ENCODE results near the gene HAGH. TPM values are rescaled to one million over a fixed set of nuclear protein-coding genes. Genes with fewer than 3 reads are reported as not detected.

Gene HAGH
- total and polyA plus RNA-seq, 9 of the 15 experiments (the other 6 are each of a cell fraction or from before 2014, with no cell fraction given), result 0.46 to 35.1 (median 16.8) TPM

DNA sequence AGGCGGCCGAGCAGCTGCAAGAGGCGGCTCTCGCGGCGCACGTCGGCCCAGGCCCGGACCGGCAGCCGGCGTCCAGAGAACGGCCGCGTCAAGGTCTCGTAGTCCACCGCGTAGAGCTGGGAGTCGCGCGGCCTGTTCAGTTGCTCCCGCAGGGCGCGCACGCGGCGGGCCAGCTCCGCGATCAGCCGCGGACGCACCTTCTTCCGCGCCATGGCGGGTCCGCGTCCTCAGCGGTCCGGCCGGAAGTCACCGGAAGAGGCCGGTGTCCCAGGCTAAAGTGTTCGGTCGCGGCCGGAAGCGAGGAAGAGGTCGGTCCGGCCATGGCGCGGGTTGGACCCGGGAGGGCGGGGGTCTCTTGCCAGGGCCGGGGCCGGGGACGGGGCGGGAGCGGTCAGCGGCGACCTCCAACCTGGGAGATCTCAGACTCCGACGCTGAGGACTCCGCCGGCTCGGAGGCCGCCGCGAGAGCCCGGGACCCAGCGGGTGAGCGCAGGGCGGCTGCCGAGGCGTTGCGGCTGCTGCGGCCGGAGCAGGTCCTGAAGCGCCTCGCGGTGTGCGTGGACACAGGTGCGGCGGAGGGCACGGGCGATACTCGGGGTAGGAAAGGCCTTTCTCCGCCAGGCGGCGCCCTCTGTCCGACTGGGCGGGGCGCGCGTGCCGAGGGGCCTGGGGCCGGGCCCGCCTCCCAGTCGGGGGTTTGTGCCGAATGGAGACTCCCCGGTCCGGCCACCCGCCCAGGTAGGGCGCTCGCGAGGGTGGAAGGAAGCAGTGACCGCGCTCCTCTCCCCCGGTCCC is 53.5 kb downstream of the HAGH start, which contains the start of gene MRPS34 (continued):
- TF ChIP-seq, protein P1, sequence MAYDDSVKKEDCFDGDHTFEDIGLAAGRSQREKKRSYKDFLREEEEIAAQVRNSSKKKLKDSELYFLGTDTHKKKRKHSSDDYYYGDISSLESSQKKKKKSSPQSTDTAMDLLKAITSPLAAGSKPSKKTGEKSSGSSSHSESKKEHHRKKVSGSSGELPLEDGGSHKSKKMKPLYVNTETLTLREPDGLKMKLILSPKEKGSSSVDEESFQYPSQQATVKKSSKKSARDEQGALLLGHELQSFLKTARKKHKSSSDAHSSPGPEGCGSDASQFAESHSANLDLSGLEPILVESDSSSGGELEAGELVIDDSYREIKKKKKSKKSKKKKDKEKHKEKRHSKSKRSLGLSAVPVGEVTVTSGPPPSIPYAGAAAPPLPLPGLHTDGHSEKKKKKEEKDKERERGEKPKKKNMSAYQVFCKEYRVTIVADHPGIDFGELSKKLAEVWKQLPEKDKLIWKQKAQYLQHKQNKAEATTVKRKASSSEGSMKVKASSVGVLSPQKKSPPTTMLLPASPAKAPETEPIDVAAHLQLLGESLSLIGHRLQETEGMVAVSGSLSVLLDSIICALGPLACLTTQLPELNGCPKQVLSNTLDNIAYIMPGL (CRISPR knock-in tag; IDR thresholded peaks at IDR 0.05), result peak; percentile 87; the same call in 1 of the 2 replicates
- TF ChIP-seq FIP1L1 (IDR thresholded peaks at IDR 0.05; ENCODE audit: low read depth, low read length, poor library complexity, severe bottlenecking) (peak; percentile 70), ZNF24 (IDR thresholded peaks at IDR 0.05) (peak; percentile 30; the same call in 1 of the 2 replicates), MAFG (tag; conservative IDR thresholded peaks at IDR 0.05) (no peak), NR2F6 (CRISPR knock-in tag; IDR thresholded peaks at IDR 0.05) (peak; percentile 9; the same call in 1 of the 2 replicates), HNRNPLL (IDR thresholded peaks at IDR 0.05; ENCODE audit: low read depth, low read length, poor library complexity, severe bottlenecking) (peak; percentile 56), POLR2B (IDR thresholded peaks at IDR 0.05; ENCODE audit: low read depth, partially characterized antibody) (peak; percentile 70), ZNF174 (CRISPR knock-in tag; IDR thresholded peaks at IDR 0.05) (no peak), L3MBTL2 (IDR thresholded peaks at IDR 0.05) (peak; percentile 81; the same call in 1 of the 2 replicates), DMBX1 (CRISPR knock-in tag; IDR thresholded peaks at IDR 0.05; ENCODE audit: borderline replicate concordance) (peak; percentile 60; the same call in 1 of the 2 replicates), PHF8 (IDR thresholded peaks at IDR 0.05; ENCODE audit: borderline replicate concordance, low read length) (peak; percentile 91; the same call in 1 of the 2 replicates), XRCC4 (IDR thresholded peaks at IDR 0.05; ENCODE audit: extremely low read depth, insufficient read depth, insufficient read length) (no peak)
- TF ChIP-seq, protein P2, sequence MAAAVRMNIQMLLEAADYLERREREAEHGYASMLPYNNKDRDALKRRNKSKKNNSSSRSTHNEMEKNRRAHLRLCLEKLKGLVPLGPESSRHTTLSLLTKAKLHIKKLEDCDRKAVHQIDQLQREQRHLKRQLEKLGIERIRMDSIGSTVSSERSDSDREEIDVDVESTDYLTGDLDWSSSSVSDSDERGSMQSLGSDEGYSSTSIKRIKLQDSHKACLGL (CRISPR knock-in tag; IDR thresholded peaks at IDR 0.05; ENCODE audit: borderline replicate concordance, poor library complexity, severe bottlenecking), result peak; percentile 56
- TF ChIP-seq, protein P3, sequence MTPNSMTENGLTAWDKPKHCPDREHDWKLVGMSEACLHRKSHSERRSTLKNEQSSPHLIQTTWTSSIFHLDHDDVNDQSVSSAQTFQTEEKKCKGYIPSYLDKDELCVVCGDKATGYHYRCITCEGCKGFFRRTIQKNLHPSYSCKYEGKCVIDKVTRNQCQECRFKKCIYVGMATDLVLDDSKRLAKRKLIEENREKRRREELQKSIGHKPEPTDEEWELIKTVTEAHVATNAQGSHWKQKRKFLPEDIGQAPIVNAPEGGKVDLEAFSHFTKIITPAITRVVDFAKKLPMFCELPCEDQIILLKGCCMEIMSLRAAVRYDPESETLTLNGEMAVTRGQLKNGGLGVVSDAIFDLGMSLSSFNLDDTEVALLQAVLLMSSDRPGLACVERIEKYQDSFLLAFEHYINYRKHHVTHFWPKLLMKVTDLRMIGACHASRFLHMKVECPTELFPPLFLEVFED (CRISPR knock-in tag; conservative IDR thresholded peaks at IDR 0.05), result peak; percentile 60; the same call in 1 of the 2 replicates

Data from K562 (cell line).